B cell (primary cell): ENCODE data around the gene AMZ1.
"Not testable (repeated sequence)": the region's sequence is repeated elsewhere in the genome, so short reads cannot be mapped to it uniquely, and the experiment has no call there.

Experiments used
- EZH2 ChIP-seq: IDR thresholded peaks from 2 replicates; pipeline ENCODE4 v1.6.1; 2012; ENCODE audit warnings: borderline replicate concordance, low read depth, mild to moderate bottlenecking, moderate library complexity, low read length; ENCODE audit not compliant: insufficient read depth, poor library complexity, severe bottlenecking
- TF ChIP-seq, protein P1 (sequence below): fragments of 200-600 bp; IDR thresholded peaks from one replicate; pipeline ENCODE4 v1.8.0; 2022; ENCODE audit warnings: antibody characterized with exemption, mild to moderate bottlenecking

DNA sequence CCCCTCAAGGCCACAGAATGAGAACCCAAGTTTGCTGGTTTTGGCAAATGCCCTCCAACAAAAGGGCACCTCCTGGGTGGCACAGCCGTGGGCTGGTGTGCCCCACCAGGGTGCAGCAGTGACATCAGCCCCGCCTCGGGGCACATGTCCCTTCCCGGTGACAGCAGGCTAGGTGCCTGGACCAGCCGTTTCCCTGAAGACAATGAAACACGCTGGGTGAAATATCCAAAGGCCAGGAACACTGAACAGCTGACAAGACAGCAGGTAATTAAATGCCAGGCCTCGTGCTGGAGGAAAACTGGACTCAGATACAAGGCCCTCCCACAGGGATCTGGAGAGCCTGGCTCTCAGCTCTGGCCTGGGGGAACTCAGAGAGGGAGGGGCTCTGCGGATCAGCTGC, 11.4 kb upstream of the AMZ1 start:
- TF ChIP-seq, protein P1, sequence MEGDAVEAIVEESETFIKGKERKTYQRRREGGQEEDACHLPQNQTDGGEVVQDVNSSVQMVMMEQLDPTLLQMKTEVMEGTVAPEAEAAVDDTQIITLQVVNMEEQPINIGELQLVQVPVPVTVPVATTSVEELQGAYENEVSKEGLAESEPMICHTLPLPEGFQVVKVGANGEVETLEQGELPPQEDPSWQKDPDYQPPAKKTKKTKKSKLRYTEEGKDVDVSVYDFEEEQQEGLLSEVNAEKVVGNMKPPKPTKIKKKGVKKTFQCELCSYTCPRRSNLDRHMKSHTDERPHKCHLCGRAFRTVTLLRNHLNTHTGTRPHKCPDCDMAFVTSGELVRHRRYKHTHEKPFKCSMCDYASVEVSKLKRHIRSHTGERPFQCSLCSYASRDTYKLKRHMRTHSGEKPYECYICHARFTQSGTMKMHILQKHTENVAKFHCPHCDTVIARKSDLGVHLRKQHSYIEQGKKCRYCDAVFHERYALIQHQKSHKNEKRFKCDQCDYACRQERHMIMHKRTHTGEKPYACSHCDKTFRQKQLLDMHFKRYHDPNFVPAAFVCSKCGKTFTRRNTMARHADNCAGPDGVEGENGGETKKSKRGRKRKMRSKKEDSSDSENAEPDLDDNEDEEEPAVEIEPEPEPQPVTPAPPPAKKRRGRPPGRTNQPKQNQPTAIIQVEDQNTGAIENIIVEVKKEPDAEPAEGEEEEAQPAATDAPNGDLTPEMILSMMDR, result not testable (repeated sequence)
- not testable (repeated sequence) for TF ChIP-seq EZH2
